Spinal cord (tissue), 10 donors: ENCODE measurements around the gene RAI14. TPM values are rescaled to one million over a fixed set of nuclear protein-coding genes. Genes with fewer than 3 reads are reported as not detected.

Source experiments
- DNase-seq, 6 donors: peaks; one replicate each; pipeline versions ENCODE4 v3.0.0 to v3.0.0-alpha.2; 2013 to 2015; ENCODE audit warnings: low spot score in 6 of 6, low read depth in 4 of 6
- H3K27ac ChIP-seq: one replicate; pipeline ENCODE4 v1.5.1; 2013; ENCODE audit warnings: low read depth, low read length, control low read depth
- H3K27me3 ChIP-seq: one replicate; pipeline ENCODE4 v1.6.1; 2013; ENCODE audit warnings: low read length; ENCODE audit not compliant: control insufficient read depth, insufficient read depth
- H3K36me3 ChIP-seq: one replicate; pipeline ENCODE4 v1.6.1; 2013; ENCODE audit warnings: low read length; ENCODE audit not compliant: control insufficient read depth, insufficient read depth
- H3K4me1 ChIP-seq: one replicate; pipeline ENCODE4 v1.6.1; 2013; ENCODE audit warnings: low read length; ENCODE audit not compliant: control insufficient read depth, insufficient read depth
- H3K4me3 ChIP-seq: one replicate; pipeline ENCODE4 v1.5.1; 2013; ENCODE audit warnings: low read depth, low read length, control low read depth
- H3K9me3 ChIP-seq: one replicate; pipeline ENCODE4 v1.6.1; 2013; ENCODE audit warnings: low read length; ENCODE audit not compliant: control insufficient read depth, insufficient read depth
- WGBS: methylation state at CpG from one replicate; pipeline ENCODE4 v1.1.5; 2013; ENCODE audit warnings: missing lambda C conversion rate; ENCODE audit not compliant: insufficient coverage; 5-methylcytosine and 5-hydroxymethylcytosine counted together
- polyA plus RNA-seq, 2 donors: library from polyadenylated mRNA; unstranded; fragments of 120-200 nt; gene quantifications; one replicate each; pipeline ENCODE4 v1.2.1, GENCODE V29; 2013; ENCODE audit not compliant: insufficient read length in 2 of 2
- total RNA-seq, 2 donors: library from RNA; depleted of rRNA in 1 of 2; stranded (reverse); fragments of 120-200 nt in 1 of 2; fragments of >200 nt in 1 of 2; gene quantifications; one replicate each; pipeline versions ENCODE4 v1.2.3 to v1.2.4, GENCODE V29; 2013 to 2014
- donor health status: healthy.

The RAI14 gene
- total and polyA plus RNA-seq, 4 donors = 17.3 to 48.8 (median 26.9) TPM

GRCh38 chr5:34831303-34831702 lies 175.2 kb downstream of the RAI14 start:
- peaks cover 12% of the 10 kb centered on the region for H3K36me3 ChIP-seq
- no peak for DNase-seq
- H3K9me3 ChIP-seq = no peaks in the 10 kb centered on the region
- H3K27me3 ChIP-seq = no peaks in the 10 kb centered on the region
- no peaks in the 10 kb centered on the region for H3K4me1 ChIP-seq
- H3K4me3 ChIP-seq = no peak overlapping the region
- no peak overlapping the region for H3K27ac ChIP-seq

DNA sequence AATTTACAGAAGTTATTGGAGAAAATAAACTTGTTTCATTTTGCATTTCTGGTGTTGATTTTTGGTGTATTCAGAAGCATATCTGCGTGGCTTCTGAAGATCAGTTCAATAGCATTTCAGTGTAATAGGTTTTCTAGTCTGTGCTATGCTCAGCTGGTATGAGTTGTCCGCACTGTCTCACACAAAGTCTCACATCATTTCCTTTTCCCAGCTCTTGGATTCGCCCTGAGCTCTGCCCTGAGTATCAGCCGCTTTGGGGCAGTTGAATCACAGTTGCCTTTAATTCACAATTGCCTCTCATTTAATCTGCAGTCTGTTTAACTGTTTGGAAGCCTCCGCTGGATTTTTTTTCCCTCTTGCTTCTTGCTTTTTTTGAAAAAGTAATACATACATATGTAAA lies 176.4 kb downstream of the RAI14 start:
- 100% methylated on average over 1 of the region's 5 CpGs for WGBS
- peaks cover 8% of the 10 kb centered on the region for H3K36me3 ChIP-seq
- DNase-seq = no peak
- no peaks in the 10 kb centered on the region for H3K4me1 ChIP-seq
- no peak overlapping the region for H3K4me3 ChIP-seq
- H3K27me3 ChIP-seq = no peaks in the 10 kb centered on the region
- H3K9me3 ChIP-seq = no peaks in the 10 kb centered on the region
- no peak overlapping the region for H3K27ac ChIP-seq

GRCh38 chr5:34833090-34833489 lies 177.0 kb downstream of the RAI14 start:
- Histone ChIP-seq H3K36me3 (peaks cover 8% of the 10 kb centered on the region), H3K27ac (no peak overlapping the region), H3K4me1 (no peaks in the 10 kb centered on the region), H3K27me3 (no peaks in the 10 kb centered on the region), H3K4me3 (no peak overlapping the region), H3K9me3 (no peaks in the 10 kb centered on the region)
- no peak for DNase-seq
- 80% methylated on average over 1 of the region's 1 CpG for WGBS

GRCh38 chr5:34833976-34834793 lies 178.1 kb downstream of the RAI14 start:
- Histone ChIP-seq H3K27me3 (no peaks in the 10 kb centered on the region), H3K4me3 (no peak overlapping the region), H3K9me3 (no peaks in the 10 kb centered on the region), H3K36me3 (peaks cover 8% of the 10 kb centered on the region), H3K27ac (no peak overlapping the region), H3K4me1 (peaks cover 6% of the 10 kb centered on the region)
- WGBS = 91% methylated on average over 4 of the region's 9 CpGs
- DNase-seq = no peak

DNA sequence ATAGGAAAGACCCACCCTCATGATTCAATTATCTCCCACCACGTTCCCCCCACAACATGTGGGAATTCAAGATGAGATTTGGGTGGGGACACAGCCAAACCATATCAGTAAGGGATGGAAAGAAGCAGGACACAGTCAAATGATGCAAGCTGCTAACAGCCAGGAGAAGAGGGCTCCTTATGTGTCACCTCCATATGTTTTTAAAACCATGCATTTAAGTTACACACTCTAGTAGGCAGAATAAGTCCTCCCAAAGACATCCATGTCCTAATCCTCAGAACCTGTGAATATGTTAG lies 178.6 kb downstream of the RAI14 start:
- no peak for DNase-seq
- Histone ChIP-seq H3K27ac (no peak overlapping the region), H3K9me3 (no peaks in the 10 kb centered on the region), H3K36me3 (peaks cover 7% of the 10 kb centered on the region), H3K4me3 (no peak overlapping the region), H3K27me3 (no peaks in the 10 kb centered on the region), H3K4me1 (peaks cover 6% of the 10 kb centered on the region)
- WGBS = no CpG with 5 or more reads among the region's 1 CpG

GRCh38 chr5:34835664-34836063 lies 179.5 kb downstream of the RAI14 start:
- 86% methylated on average over 1 of the region's 3 CpGs for WGBS
- no peaks in the 10 kb centered on the region for H3K27me3 ChIP-seq

GRCh38 chr5:34838785-34839714 lies 182.9 kb downstream of the RAI14 start, which contains the start of gene TTC23L:
Gene TTC23L (plus strand): TSS chr5:34839164. CDS start chr5:34840672, 1,508 bp downstream.
- Histone ChIP-seq H3K27ac (peak within 1 kb of the TSS; percentile 79), H3K9me3 (no peaks in the 10 kb centered on the region), H3K27me3 (no peaks in the 10 kb centered on the region), H3K4me1 (peaks cover 6% of the 10 kb centered on the region), H3K4me3 (peak within 1 kb of the TSS; percentile 87), H3K36me3 (no peaks in the 10 kb centered on the region)
- WGBS = under 1% methylated on average over 70 of the region's 73 CpGs
- DNase-seq = peak; percentile 81 to 98 (median 87)

More at GRCh38 chr5:34835664-34836063, 179.5 kb downstream of the RAI14 start:
- Histone ChIP-seq H3K27ac (no peak overlapping the region), H3K4me3 (no peak overlapping the region), H3K36me3 (peaks cover 2% of the 10 kb centered on the region), H3K4me1 (peaks cover 6% of the 10 kb centered on the region), H3K9me3 (no peaks in the 10 kb centered on the region)
- no peak for DNase-seq

GRCh38 chr5:34841816-34842215 lies 185.7 kb downstream of the RAI14 start:
- no peak for DNase-seq
- no peak overlapping the region for H3K4me3 ChIP-seq
- H3K4me1 ChIP-seq = peaks cover 6% of the 10 kb centered on the region
- H3K27ac ChIP-seq = no peak overlapping the region
- no peaks in the 10 kb centered on the region for H3K9me3 ChIP-seq
- no peaks in the 10 kb centered on the region for H3K27me3 ChIP-seq
- WGBS = no CpG with 5 or more reads among the region's 2 CpGs
- H3K36me3 ChIP-seq = no peaks in the 10 kb centered on the region

GRCh38 chr5:34842554-34842953 lies 186.4 kb downstream of the RAI14 start:
- Histone ChIP-seq H3K4me1 (peaks cover 6% of the 10 kb centered on the region), H3K4me3 (no peak overlapping the region), H3K9me3 (no peaks in the 10 kb centered on the region), H3K36me3 (no peaks in the 10 kb centered on the region), H3K27me3 (no peaks in the 10 kb centered on the region), H3K27ac (no peak overlapping the region)
- no peak for DNase-seq
- 95% methylated on average over 7 of the region's 7 CpGs for WGBS
